ENCODE results near the gene RAD51AP1.
"Not testable (repeated sequence)": the region's sequence is repeated elsewhere in the genome, so short reads cannot be mapped to it uniquely, and the experiment has no call there.

- TF ChIP-seq, protein P1, sequence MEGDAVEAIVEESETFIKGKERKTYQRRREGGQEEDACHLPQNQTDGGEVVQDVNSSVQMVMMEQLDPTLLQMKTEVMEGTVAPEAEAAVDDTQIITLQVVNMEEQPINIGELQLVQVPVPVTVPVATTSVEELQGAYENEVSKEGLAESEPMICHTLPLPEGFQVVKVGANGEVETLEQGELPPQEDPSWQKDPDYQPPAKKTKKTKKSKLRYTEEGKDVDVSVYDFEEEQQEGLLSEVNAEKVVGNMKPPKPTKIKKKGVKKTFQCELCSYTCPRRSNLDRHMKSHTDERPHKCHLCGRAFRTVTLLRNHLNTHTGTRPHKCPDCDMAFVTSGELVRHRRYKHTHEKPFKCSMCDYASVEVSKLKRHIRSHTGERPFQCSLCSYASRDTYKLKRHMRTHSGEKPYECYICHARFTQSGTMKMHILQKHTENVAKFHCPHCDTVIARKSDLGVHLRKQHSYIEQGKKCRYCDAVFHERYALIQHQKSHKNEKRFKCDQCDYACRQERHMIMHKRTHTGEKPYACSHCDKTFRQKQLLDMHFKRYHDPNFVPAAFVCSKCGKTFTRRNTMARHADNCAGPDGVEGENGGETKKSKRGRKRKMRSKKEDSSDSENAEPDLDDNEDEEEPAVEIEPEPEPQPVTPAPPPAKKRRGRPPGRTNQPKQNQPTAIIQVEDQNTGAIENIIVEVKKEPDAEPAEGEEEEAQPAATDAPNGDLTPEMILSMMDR (IDR thresholded peaks at IDR 0.05), result not testable (repeated sequence)
- TF ChIP-seq POLR2AphosphoS5, POLR2A, EP300 (IDR thresholded peaks at IDR 0.05): not testable (repeated sequence)
Measured at GRCh38 chr12:4509269-4509668, 29.4 kb upstream of the RAD51AP1 start.

Data from gastroesophageal sphincter (tissue), 3 donors.